Measurements from ENCODE around the gene CWC27.

DNA sequence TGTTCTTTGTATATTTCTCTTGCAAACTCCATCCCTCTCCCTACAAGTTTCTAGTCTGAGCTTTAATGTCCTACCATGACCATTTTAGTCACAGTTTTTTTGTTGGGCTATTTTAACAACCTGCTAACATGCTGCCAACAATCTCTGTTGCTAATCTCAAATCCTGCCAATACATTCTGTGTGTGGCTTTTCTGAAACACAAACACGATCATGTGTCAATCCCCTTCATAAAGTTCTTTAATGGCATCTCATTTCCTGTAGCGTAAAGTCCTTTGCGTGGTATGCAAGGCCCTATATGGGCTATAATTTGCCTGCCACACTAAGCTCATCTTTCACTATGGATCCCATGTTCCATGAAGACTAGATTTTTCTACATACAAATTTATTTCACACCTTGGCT, 180.6 kb downstream of the CWC27 start:
- TF ChIP-seq, protein P1, sequence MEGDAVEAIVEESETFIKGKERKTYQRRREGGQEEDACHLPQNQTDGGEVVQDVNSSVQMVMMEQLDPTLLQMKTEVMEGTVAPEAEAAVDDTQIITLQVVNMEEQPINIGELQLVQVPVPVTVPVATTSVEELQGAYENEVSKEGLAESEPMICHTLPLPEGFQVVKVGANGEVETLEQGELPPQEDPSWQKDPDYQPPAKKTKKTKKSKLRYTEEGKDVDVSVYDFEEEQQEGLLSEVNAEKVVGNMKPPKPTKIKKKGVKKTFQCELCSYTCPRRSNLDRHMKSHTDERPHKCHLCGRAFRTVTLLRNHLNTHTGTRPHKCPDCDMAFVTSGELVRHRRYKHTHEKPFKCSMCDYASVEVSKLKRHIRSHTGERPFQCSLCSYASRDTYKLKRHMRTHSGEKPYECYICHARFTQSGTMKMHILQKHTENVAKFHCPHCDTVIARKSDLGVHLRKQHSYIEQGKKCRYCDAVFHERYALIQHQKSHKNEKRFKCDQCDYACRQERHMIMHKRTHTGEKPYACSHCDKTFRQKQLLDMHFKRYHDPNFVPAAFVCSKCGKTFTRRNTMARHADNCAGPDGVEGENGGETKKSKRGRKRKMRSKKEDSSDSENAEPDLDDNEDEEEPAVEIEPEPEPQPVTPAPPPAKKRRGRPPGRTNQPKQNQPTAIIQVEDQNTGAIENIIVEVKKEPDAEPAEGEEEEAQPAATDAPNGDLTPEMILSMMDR (IDR thresholded peaks at IDR 0.05): no peak
- TF ChIP-seq POLR2A (IDR thresholded peaks at IDR 0.05): no peak

Data from testis (tissue), 2 donors.